Stimulated activated CD4-positive, alpha-beta T cell treated with anti-CD3 and anti-CD28 coated beads, Interleukin-1b, Interleukin-23, amount 100 ng/mL, for 1 hour (primary cell): Measurements from ENCODE around the gene PTPN7.
"Not testable (repeated sequence)": the region's sequence is repeated elsewhere in the genome, so short reads cannot be mapped to it uniquely, and the experiment has no call there.

ENCODE experiments used
- DNase-seq, 2 donors: peaks; one replicate each; pipeline ENCODE4 v3.0.0-alpha.2; 2020; ENCODE audit warnings: low read depth in 2 of 2

The PTPN7 gene

DNA sequence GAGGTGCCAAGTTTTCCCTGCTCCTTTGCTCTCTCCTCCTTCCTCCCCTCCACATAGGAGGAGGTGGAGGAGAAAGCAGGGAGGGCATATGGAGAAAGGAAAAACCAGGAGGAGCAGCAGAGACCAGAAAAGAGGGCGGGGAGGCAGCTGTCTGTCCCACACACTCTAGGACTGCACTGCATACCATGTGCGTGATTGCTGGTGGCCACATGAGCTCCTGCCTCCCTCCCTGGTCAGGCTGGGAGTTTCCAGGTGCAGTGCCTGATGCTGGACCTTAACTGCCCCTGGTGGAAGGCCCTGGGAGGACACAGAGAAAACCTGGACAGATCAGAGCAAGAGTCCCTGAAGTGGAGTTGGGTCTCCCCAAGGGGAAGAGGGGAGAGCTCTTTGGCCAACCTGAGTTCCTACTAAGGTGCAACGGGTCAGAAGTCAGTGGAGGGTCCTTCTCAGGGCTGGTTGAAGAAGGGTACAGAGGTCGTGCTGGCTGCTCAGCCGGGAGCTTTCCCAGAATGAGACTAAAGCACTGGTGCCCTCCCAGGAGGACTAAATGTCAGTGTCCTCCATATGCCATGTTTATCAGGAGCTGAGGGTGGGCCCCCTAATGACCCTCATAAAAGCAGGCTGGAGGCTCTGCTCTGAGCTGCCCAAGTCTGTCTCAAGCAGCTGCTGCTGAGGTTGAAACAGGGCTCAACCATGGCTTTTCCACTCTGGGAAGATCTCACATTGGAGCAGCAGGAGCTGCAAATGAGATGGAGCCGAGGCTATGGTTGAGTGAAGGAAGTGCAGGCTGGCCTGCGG, 29.7 kb upstream of the PTPN7 start:
- DNase-seq: no peak

DNA sequence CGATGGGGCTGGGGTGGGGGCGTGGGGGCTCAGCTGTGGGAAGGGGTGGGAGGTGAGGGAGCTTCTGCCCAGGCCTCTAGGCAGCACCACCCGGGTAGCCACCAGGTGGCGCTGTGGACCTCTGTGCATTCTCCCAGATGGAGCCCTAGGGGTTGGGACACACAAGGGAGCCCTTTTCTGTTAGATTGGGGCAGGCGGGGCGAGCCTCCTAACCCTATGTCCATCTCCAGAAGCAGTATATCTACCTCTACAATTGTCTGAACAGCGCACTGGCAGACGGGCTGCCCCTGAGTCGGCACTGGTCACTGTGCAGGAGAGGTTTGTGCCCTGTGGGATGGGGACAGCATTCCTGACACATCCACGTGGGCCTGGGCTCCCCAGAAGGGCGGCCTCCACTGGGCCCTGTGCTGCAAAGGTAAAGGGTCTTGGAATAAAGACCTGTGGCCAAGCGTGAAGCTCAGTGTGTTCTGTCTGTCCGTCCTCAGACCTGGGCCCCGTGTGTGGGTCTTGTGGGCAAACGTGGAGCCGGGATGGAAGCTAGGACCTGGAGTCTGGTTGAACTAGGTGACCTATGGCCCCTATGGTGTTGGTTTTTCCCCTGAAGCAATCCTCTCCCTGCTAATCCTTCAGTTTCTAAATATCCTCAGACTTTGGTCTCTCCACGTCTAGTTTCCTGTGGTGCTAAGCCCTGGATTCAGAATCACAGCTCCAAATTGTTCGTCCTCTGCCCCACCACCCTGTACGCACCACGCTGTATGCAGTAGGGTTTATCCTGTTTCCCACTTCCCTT, 28.8 kb upstream of the PTPN7 start:
- peak; percentile 53 to 73 for DNase-seq

DNA sequence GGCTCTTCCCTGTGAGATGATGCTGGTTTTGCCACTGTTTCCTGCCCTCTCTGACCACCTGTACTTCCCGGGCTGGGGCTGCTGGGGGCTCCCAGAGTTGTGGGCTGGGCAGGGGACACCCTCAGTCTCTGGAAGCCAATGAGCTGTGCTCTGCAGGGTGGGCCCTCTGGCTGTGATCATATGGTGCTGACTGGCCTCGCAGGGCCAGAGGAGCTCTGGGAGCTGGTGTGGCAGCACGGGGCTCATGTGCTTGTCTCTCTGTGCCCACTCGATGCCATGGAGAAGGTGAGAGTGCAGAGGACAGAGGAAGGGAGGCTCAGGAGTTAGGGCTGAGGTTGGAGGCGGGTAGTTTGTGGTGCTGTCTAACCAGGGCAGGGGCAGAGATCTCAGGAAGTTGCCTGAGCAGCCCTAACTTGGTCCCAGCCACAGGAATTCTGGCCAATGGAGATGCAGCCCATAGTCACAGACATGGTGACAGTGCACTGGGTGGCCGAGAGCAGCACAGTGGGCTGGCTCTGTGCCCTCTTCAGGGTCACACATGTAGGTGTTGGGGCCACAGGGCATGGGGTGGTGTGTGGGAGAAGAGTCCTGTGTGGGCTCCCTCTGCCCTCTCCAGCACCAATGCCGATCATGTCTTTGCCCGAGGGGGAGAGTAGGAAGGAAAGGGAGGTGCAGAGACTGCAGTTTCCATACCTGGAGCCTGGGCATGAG, 27.4 kb upstream of the PTPN7 start:
- DNase-seq: no peak

DNA sequence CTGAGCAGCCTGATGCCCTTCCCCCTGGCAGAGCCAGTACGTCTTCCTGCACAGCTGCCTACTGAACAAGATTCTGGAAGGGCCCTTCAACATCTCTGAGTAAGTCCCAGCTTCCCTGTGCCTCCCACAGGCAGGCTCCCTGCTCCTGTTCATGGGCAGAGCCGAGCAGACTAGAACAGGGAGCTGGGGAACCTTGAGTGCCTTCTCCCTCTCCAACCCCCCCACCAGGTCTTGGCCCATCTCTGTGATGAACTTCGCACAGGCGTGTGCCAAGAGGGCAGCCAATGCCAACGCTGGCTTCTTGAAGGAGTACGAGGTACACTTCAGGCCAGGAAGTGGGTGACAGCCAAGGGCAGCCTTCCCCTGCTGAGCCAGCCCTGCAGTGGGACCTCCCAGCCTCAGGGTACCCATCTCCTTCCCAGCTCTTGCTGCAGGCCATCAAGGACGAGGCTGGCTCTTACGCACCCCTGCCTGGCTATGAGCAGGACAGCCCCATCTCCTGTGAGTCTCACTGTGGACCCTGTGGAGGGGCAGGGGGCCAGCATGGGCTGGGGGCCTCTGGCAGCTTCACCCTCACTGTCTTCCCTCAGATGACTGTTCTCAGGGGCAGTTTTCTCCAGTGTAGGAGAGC, 26.8 kb upstream of the PTPN7 start:
- no peak for DNase-seq

DNA sequence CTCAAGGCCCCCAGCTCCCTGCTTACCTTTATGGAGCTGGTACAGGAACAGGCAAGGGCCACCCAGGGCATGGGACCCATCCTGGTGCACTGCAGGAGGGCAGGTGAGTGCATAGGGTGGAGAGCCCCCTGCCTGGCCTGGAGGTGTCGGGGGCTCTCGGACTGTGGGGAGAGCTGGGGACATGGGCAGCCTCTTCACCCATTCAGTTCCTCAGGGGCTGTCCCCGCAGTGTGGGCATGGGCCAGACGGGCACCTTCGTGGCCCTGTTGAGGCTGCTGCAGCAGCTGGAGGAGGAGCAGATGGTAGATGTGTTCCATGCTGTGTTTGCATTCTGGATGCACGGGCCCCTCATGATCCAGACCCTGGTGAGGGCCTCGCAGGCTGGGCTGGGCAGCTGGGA, 25.9 kb upstream of the PTPN7 start:
- DNase-seq: no peak

DNA sequence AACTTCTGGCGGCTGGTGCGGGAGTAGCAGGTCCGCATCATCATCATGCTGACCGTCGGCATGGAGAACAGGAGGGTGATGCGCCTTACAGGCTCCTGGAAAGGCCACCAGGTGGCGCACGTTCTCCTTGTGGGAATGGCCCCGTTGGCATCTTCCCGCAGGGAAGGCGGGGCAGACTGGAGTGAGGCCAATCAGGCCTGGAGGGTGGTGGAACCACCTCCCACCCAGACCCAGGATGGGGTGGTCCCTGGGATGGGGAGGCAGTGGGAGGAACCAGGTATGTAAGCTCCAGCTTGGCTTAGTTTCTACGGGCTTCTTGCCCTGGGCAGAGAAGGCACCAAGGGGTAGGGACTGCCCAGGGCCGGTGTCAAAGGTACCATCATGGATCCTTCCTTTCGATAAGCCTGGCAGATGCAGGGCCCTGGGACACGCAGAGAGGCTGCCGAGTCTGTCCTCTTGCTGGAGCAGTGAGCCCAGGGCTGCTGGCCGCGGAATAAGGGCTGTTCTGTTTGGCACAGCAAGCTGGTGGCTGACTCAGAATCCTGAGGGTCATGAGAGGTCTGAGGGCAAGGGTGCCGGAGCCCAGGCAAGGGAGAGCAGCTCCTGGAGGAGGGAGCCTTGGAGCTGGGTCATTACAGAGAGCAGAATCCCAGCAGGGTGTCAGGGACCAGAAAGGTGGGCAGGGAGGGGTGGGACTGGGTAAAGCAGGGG, 24.5 kb upstream of the PTPN7 start:
- peak; percentile 23 to 50 for DNase-seq

DNA sequence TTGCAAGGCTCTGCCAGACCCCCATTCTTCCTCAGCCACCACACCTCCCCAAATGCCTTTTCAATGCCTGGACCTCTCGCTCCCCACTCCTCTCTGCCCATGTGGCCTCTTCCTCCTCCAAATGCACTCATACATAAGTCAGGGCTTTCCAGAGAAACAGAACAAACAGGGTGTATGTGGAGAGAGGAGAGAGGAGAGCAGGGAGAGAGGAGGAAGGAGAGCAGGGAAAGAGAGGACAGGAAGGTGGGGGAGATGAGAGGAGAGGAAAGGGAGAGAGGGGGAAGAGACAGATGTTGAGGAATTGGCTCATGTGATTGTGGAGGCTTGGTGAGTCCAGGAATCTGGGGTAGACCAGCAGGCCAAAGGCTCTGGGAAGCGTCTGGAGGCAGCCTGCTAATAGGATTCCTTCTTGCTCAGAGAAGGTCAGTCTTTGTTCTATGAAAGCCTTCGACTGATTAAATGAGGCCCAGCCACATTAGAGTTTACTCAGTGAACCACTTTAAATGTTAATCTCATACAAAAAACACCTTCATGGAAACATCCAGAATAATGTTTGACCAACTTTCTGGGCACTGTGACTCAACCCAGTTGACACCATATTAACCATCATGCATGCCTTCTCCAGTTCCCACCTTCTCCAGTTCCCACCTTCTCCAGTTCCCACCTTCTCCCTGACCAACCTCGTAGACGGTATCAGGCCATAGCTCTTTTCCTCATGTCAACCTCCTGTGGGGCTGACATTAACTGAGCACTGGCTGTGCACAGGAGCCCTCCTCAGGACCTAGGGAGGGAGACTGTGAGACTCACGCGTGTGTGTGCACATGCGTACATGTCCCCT, 21.9 kb upstream of the PTPN7 start:
- no peak for DNase-seq

DNA sequence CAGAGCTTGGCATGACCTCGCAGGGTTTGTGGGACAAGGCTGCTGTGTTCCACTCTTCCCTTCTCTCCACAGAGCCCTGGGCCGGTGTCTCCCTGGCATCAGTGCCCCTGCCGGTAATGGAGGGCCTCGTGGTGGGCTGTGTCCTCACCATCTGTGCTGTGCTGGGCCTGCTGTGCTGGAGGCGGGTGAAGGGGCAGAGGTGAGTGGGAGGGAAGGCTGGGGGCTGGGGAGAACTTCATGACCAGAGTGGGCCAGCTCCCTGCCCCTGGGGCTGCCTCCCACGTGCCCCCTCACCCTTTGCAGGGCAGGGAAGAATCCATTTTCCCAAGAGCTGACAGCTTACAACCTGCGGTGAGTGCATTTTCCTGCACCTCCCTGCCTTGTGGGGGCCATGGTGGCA, 21.2 kb upstream of the PTPN7 start:
- DNase-seq: no peak

DNA sequence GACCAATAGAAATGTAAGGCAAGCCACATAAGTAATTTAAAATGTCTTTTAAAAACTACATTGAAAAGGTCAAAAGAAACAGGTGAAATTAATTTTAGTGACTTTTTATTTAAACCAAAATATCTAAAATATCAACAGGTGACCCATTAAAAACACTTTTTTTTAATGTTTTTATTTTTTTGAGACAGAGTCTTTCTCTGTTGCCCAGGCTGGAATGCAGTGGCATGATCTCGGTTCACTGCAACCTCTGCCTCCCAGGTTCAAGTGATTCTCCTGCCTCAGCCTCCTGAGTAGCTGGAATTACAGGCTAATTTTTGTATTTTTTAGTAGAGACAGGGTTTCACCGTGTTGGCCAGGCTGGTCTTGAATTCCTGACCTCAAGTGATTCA, 20.3 kb upstream of the PTPN7 start:
- DNase-seq: not testable (repeated sequence)

DNA sequence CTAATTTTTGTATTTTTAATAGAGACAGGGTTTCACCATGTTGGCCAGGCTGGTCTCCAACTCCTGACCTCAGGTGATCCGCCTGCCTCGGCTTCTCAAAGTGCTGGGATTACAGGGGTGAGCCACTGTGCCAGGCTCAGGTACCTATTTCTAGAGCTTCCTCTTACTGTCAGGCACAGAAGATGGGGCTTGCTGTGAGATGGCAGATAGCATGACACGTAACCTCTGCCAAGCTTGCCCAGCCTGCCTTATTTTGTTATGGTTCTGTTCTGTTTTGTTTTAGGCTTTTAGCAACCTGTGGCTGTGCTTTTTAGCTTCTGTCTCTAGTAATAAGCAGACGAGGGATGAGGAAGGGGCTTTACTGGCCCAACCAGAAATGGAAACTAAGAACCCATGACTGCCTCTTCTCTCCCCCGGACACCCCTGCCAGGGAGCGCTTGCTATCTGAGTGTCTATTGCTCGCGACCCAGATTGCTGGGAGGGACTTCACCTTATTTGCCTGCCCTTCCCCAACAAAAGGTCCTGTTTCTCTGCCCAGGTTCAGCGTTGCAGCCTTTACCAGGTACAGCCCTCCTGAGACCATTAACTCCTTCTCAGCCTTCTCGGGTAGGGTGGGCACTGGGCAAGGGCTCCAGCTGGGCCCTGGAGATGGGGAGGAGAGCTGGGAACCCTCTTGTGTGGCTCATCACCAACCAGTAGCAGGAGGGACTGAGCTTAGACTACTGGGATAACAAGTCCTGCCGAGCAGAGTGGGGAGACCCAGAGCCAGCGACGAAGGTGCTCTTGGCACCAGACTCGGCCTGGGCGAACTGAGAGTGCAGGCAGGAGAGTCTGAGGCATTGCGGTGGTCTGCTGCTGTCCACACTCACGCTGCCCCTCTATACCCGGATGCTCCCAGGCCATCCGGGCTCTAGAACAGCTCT, 19.7 kb upstream of the PTPN7 start:
- DNase-seq: no peak

DNA sequence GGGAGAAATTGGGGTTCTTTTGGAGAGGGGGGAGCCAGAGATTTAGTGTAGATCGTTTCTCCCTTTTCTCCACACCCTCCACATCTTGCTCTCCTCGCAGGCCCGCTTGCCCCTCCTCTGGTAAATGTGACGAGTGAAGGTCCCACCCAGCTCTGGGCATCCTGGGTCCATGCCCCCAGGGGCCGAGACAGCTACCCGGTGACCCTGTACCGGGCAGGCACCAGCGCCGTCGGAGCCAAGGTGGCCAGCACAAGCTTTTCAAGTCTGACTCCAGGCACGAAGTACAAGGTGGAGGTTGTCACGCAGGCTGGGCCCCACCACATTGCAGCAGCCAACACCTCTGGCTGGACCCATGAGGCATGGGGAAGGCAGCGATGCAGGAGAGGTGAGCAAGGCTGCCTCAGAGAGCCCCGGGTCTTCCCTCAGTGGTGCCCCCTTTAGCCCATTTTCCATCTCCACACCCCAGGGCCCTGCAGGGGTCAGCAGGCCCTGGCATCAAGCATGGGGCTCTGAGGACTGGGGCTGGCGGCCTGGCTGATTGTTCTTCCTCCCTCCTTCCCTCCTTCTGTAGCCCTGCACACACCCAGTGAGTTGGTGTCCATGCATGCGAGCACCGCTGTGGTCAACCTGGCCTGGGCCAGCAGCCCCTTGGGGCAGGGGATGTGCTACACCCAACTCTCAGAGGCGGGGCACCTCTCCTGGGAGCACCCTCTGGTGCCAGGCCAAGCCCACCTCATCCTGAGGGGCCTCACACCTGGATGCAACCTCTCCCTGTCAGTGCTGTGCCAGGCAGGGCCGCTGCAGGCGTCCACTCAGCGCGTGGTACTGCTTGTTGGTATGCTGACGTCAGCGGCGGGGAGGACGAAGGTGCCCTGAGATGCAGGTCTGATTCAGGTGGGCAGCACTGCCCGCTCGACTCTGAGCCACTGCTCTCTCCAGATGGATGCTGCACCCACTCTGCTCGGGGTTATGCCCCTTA, 16.8 kb upstream of the PTPN7 start:
- DNase-seq: no peak

DNA sequence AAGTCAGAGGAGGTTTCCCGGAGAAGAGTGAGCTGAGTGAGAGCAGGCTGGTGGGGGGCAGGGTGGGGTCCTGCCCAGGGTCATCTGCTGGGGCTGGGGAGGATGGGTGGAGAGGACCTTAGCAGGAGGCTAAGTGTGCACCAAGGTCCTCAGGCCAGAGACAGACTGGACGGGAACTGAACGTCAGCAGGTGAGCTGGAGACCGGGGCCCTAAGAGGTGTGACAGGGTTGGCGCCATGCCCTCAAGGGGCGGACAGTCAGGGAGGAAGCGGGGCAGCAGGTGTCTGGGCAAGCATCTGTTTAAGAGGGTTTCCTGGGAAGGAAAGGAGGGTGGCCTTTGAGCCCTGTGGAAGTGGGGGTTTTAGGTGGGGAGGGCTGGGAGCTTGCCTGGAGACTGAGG, 13.6 kb upstream of the PTPN7 start:
- no peak for DNase-seq

DNA sequence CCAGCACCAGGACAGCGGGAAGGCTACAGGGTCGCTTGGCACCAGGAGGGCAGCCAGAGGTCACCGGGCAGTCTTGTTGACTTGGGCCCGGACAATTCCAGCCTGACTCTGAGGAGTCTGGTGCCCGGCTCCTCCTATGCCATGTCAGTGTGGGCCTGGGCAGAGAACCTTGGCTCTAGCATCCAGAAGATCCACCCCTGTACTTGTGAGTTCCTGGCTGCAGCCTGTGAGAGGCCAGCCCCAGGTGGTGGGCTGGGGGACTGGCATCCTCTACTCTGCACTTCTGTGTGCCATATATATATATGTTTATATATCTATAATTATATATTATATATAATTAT, 11.6 kb upstream of the PTPN7 start:
- no peak for DNase-seq

DNA sequence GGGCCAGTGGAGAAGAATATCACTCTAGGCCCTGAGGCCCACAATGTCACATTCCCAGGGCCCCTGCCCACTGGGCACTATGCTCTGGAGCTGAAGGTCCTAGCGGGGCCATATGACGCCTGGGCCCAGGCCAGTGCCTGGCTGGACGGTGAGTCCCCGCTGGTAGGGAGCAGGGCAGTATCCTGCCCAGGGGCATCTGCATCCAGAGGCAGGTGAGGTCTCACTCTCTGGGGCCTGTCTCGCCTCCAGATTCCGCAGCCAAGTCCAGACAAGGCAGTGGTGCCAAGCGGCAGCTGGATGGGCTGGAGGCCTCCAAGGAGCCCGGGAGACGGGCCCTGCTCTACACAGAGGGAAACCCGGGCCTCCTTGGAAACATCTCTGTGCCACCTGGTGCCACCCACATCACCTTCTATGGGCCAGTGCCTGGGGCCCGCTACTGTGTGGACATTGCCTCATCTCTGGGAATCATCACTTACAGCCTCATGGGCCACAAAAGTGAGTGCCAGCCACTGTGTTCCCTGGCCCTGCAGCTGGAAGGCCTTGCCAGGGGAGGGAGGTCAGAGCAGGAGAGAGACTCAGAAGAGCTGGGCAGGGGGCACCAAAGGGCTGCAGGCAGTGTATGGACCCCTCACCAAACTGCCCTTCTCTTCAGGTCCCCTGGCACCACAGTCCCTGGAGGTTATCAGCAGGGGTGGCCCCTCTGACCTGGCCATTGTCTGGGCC, 11.1 kb upstream of the PTPN7 start:
- no peak for DNase-seq

DNA sequence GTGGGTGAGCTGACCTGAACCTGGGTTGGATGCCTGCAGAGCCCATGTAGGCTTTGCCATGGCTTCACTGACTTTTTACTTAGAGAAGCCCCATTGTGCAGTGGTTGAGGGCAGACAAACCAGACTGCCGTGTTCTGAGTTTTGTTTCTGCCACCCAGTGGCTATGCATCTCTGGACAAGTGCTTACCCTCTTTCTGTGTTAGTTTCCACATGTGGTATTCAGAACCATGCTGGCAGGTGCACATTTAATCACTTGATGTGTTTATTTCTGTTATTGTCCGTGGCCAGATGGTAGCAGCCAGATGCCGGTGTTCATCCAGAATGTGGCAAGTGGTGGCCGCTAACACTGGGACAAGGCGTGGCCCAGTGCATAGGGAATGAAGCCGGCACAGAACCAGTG, 10.3 kb upstream of the PTPN7 start:
- DNase-seq: no peak

DNA sequence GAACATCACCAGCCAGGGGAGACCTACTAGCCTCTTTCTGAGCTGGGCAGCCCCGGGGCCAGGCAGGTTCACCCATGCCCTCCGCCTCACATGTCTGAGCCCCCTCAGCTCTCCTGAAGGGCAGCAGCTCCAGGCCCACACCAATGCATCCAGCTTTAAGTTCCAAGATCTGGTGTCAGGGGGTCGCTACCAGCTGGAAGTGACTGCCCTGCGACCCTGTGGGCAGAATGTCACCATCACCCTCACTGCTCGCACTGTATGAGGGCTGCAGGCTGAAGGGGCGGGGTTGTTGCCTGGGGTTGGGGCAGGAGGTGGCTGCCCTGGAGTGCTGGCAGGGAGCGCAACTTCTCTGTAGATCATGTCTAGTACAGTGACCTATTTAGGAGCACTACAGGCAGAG, 8.5 kb upstream of the PTPN7 start:
- no peak for DNase-seq

DNA sequence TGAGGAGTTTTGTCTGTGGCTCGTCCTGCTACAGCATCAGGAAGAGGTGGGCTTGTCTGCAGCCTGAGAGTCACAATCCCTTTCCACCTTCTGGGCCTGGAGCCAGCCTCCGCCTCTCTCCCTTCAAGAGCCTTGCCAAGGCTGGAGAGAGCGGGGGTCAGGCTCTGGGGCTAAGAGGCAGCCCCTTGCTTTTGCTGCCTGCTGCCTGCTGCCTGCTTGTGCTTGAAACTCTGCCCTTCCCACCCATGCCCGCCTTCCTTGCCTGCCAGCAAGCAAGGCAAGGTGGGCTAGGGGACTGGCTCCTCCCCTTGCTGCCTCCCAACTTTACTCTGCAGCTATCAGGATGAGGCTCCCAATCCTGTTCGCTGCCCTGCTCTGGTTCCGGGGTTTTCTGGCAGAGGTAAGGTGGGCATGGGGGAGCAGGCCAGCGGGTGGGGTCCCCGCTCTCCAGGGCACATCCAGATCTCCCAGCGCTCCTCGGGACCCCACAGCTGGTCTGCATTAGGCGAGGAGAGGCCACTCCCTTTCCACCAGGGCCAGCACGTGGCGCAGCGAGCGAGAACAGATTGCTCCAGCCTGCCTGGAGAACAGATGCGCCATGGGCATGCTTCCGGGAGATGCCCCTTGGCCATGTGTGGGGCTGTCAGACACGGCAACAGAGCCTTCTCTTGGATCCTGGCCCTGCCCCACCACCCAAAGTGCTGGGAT, 7.5 kb upstream of the PTPN7 start:
- DNase-seq: no peak
